GM12878 (cell line): ENCODE measurements around the gene MBD5.

ENCODE experiments used
- BHLHE40 ChIP-seq, 2 experiments: fragments of 450-650 bp in 1 of 2; IDR thresholded peaks; 2 replicates each; pipeline ENCODE4 v1.6.1; 2011 to 2017; ENCODE audit warnings: low read depth in 2 of 2, borderline replicate concordance in 1 of 2, improper control_type of control experiment in 1 of 2, low read length in 1 of 2, mild to moderate bottlenecking in 1 of 2
- BRCA1 ChIP-seq: IDR thresholded peaks from 2 replicates; pipeline ENCODE4 v1.6.1; 2011; ENCODE audit warnings: low read depth, low read length, improper control_type of control experiment
- EGR1 ChIP-seq, 2 experiments: IDR thresholded peaks; 1 replicate in 1 of 2; 2 replicates in 1 of 2; pipeline ENCODE4 v1.6.1; 2011 to 2012; ENCODE audit warnings: low read depth in 2 of 2, low read length in 2 of 2, borderline replicate concordance in 1 of 2, mild to moderate bottlenecking in 1 of 2, moderate library complexity in 1 of 2
- EZH2 ChIP-seq: IDR thresholded peaks from 2 replicates; pipeline ENCODE4 v1.6.1; 2012; ENCODE audit warnings: low read depth, mild to moderate bottlenecking, control low read depth, inconsistent platforms, low read length, borderline replicate concordance; ENCODE audit not compliant: control insufficient read depth
- HDAC2 ChIP-seq: fragments of 200-600 bp; sonication (generic); IDR thresholded peaks from 2 replicates; pipeline ENCODE4 v1.6.1; 2017
- POLR2AphosphoS5 ChIP-seq: IDR thresholded peaks from 2 replicates; pipeline ENCODE4 v1.6.1; 2011; ENCODE audit warnings: mild to moderate bottlenecking, low read length, inconsistent platforms
- STAT1 ChIP-seq: fragments of 450-650 bp; conservative IDR thresholded peaks from 2 replicates; pipeline ENCODE4 v1.6.1; 2014; ENCODE audit warnings: antibody characterized with exemption, mild to moderate bottlenecking
- TCF7 ChIP-seq: IDR thresholded peaks from 2 replicates; pipeline ENCODE4 v1.6.1; 2014; ENCODE audit warnings: antibody characterized with exemption, borderline replicate concordance
- TF ChIP-seq, protein P1 (sequence below), 3 experiments: IDR thresholded peaks in 2 of 3; conservative IDR thresholded peaks in 1 of 3; 2 replicates each; pipeline ENCODE4 v1.5.1; 2011; ENCODE audit warnings: low read depth in 3 of 3, low read length in 3 of 3, mild to moderate bottlenecking in 3 of 3, control low read depth in 2 of 3, moderate library complexity in 2 of 3, inconsistent platforms in 1 of 3, mixed read lengths in 1 of 3; ENCODE audit not compliant: control insufficient read depth in 2 of 3, insufficient read depth in 1 of 3; ENCODE audit errors: extremely low read depth in 1 of 3
- TF ChIP-seq, protein P2 (sequence below): IDR thresholded peaks from 2 replicates; pipeline ENCODE4 v1.6.1; 2012; ENCODE audit warnings: low read depth, low read length, improper control_type of control experiment

DNA sequence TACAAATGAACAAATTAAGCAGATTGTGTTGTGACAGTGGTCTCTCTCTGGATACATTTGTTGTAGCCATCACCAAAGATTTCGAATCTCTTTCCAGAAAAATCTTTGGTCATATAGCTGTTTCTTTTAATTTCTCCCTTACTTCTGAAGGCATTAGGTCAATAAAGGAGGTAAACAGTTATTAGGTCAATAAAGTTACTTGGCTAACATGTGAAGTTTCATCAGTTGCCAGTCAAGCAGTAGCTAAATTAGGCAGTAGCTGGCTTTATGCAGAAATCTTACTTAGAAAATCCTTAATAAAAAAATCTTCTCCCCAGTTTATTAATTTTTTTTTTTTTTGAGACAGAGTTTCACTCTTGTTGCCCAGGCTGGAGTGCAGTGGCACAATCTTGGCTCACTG is 115.5 kb downstream of the MBD5 start:
- TF ChIP-seq BRCA1 (no peak), EGR1 (IDR thresholded peaks at IDR 0.05; ENCODE audit: borderline replicate concordance in 1 of 2, low read depth in 2 of 2, low read length in 2 of 2) (no peak), EZH2 (no peak), POLR2AphosphoS5 (no peak), STAT1 (no peak), BHLHE40 (IDR thresholded peaks at IDR 0.05; ENCODE audit: borderline replicate concordance in 1 of 2, low read depth in 2 of 2, low read length in 1 of 2) (no peak), HDAC2 (no peak), TCF7 (no peak)
- TF ChIP-seq, protein P1, sequence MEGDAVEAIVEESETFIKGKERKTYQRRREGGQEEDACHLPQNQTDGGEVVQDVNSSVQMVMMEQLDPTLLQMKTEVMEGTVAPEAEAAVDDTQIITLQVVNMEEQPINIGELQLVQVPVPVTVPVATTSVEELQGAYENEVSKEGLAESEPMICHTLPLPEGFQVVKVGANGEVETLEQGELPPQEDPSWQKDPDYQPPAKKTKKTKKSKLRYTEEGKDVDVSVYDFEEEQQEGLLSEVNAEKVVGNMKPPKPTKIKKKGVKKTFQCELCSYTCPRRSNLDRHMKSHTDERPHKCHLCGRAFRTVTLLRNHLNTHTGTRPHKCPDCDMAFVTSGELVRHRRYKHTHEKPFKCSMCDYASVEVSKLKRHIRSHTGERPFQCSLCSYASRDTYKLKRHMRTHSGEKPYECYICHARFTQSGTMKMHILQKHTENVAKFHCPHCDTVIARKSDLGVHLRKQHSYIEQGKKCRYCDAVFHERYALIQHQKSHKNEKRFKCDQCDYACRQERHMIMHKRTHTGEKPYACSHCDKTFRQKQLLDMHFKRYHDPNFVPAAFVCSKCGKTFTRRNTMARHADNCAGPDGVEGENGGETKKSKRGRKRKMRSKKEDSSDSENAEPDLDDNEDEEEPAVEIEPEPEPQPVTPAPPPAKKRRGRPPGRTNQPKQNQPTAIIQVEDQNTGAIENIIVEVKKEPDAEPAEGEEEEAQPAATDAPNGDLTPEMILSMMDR (IDR thresholded peaks at IDR 0.05 in 2 of 3, conservative IDR thresholded peaks at IDR 0.05 in 1 of 3; ENCODE audit: control insufficient read depth in 2 of 3, extremely low read depth in 1 of 3, insufficient read depth in 1 of 3, low read depth in 3 of 3, low read length in 3 of 3), result no peak
- TF ChIP-seq, protein P2, sequence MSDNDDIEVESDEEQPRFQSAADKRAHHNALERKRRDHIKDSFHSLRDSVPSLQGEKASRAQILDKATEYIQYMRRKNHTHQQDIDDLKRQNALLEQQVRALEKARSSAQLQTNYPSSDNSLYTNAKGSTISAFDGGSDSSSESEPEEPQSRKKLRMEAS, result no peak
